ENCODE measurements around the gene ZNF782. TPM values are rescaled to one million over a fixed set of nuclear protein-coding genes. Genes with fewer than 3 reads are reported as not detected.
"Not testable (repeated sequence)": the region's sequence is repeated elsewhere in the genome, so short reads cannot be mapped to it uniquely, and the experiment has no call there.

The ZNF782 gene
- total RNA-seq, 2 experiments from 2014 or later, result 4.1 to 5.9 TPM

DNA sequence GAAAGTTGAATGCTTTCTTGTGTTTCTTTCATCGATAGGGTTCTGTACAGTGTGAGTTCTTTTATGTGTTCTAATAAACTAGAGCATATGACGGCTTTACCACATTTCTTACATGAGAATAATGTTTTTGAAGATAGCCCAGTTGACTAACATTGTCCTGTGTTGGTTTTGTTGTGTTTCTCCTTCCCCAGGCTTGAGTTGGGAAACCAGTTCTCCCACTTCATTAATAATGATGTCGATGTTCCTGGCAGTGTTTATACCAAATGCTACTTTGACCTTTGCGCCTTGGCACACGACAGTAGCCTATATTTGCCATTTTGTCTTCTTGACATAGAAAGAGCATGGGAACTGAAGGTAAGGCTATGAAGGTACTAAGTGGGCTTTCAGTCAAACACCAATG lies 14.4 kb upstream of the ZNF782 start:
- H3K27me3 Mint-ChIP-seq, result peaks cover 9% of the 10 kb centered on the region
- POLR2A ChIA-PET, result no interaction called here
- no peaks in the 10 kb centered on the region for H3K4me1 Mint-ChIP-seq
- H3K9me3 Mint-ChIP-seq, result peaks cover 6% of the 10 kb centered on the region
- CTCF ChIA-PET, result interaction anchor here (1.9 kb wide), 1 partner anchor 12 kb away, joined by 6 read pairs; no protein-coding TSS in a partner anchor
- no peak overlapping the region for H3K27ac Mint-ChIP-seq
- H3K4me3 Mint-ChIP-seq, result no peak overlapping the region
- no peak for DNase-seq
- no peaks in the 10 kb centered on the region for H3K36me3 Mint-ChIP-seq (ENCODE audit: low read depth)

- no peak overlapping the region for H3K4me3 Mint-ChIP-seq
- H3K36me3 Mint-ChIP-seq (ENCODE audit: low read depth), result no peaks in the 10 kb centered on the region
- peaks cover 6% of the 10 kb centered on the region for H3K9me3 Mint-ChIP-seq
- ChIA-PET CTCF (interaction anchor here (1.1 to 1.9 kb wide), 2 partner anchors 10 to 11 kb away, joined by 4 to 6 read pairs; no protein-coding TSS in a partner anchor), POLR2A (no interaction called here)
- peaks cover 9% of the 10 kb centered on the region for H3K27me3 Mint-ChIP-seq
- no peak overlapping the region for H3K27ac Mint-ChIP-seq
- H3K4me1 Mint-ChIP-seq, result no peaks in the 10 kb centered on the region
- DNase-seq, result no peak
These were observed 12.9 kb upstream of the ZNF782 start for GRCh38 chr9:96867079-96867804.

DNA sequence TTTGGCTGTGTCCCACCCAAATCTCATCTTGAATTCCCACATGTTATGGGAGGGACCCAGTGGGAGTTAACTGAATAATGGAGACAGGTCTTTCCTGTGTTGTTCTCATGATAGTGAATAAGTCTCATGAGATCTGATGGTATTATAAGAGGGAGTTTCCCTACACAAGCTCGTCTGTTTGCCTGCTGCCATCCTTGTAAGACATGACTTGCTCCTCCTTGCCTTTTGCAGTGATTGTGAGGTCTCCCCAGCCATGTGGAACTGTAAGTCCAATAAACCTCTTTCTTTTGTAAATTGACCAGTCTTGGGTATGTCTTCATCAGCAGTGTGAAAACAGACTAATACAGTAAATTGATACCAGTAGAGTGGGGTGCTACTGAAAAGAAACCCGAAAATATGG lies 10.9 kb upstream of the ZNF782 start:
- H3K36me3 Mint-ChIP-seq (ENCODE audit: low read depth); H3K27me3 Mint-ChIP-seq; H3K4me1 Mint-ChIP-seq; DNase-seq; H3K27ac Mint-ChIP-seq; POLR2A ChIA-PET; H3K9me3 Mint-ChIP-seq; H3K4me3 Mint-ChIP-seq: not testable (repeated sequence)
- CTCF ChIA-PET, result interaction anchor here (1.2 to 1.5 kb wide), 2 partner anchors 8 to 11 kb away, joined by 3 to 4 read pairs; partner anchors contain the start of gene ZNF782

- DNase-seq, result no peak
- Mint-ChIP-seq H3K4me3 (no peak overlapping the region), H3K36me3 (ENCODE audit: low read depth) (no peaks in the 10 kb centered on the region), H3K27me3 (peaks cover 19% of the 10 kb centered on the region), H3K27ac (no peak overlapping the region), H3K4me1 (peaks cover 3% of the 10 kb centered on the region), H3K9me3 (no peaks in the 10 kb centered on the region)
- ChIA-PET POLR2A (no interaction called here), CTCF (no interaction called here)
These were observed 5.3 kb upstream of the ZNF782 start for GRCh38 chr9:96859461-96860198.

- Mint-ChIP-seq H3K4me3 (no peak overlapping the region), H3K36me3 (ENCODE audit: low read depth) (peaks cover 2% of the 10 kb centered on the region), H3K9me3 (no peaks in the 10 kb centered on the region), H3K27me3 (peaks cover 19% of the 10 kb centered on the region), H3K27ac (no peak overlapping the region), H3K4me1 (peaks cover 9% of the 10 kb centered on the region)
- no peak for DNase-seq
- POLR2A ChIA-PET, result no interaction called here
- CTCF ChIA-PET, result interaction anchor here (1.0 to 2.1 kb wide), 2 partner anchors 529 to 532 kb away, joined by 3 to 5 read pairs; no protein-coding TSS in a partner anchor
These were observed 4.4 kb upstream of the ZNF782 start for GRCh38 chr9:96858670-96859069.

DNA sequence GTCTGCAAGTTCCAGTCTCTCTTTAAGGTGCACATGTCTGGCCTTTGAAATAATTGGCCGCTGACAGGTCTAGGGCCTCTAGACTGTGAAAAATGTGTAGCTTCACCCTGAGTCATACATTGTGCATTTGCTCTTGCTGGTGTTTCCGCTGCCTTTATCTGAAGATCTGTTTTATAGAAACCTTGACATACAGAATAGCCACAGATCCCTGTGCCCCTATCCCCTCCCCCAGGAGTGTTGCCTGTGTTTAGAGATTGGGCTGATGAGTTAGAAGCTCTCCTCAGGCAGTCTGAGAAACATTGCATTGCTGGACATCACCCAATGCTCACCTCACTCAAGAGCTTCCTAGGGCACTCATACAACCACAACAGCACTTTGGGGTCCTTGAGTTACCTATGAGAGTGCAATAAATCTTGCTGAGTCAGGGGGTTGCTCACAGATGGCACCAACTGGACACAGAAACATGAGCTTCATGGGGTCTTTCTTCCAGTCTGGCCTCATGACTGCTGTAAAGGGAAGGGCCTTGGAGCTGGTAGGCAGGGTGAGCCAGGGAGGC lies 3.8 kb upstream of the ZNF782 start:
- Mint-ChIP-seq H3K9me3 (no peaks in the 10 kb centered on the region), H3K27me3 (peaks cover 19% of the 10 kb centered on the region), H3K27ac (no peak overlapping the region), H3K4me3 (no peak overlapping the region), H3K4me1 (peaks cover 15% of the 10 kb centered on the region), H3K36me3 (ENCODE audit: low read depth) (peaks cover 2% of the 10 kb centered on the region)
- POLR2A ChIA-PET, result no interaction called here
- CTCF ChIA-PET, result interaction anchor here (1.0 to 2.1 kb wide), 2 partner anchors 529 to 533 kb away, joined by 3 to 5 read pairs; no protein-coding TSS in a partner anchor
- DNase-seq, result no peak

DNA sequence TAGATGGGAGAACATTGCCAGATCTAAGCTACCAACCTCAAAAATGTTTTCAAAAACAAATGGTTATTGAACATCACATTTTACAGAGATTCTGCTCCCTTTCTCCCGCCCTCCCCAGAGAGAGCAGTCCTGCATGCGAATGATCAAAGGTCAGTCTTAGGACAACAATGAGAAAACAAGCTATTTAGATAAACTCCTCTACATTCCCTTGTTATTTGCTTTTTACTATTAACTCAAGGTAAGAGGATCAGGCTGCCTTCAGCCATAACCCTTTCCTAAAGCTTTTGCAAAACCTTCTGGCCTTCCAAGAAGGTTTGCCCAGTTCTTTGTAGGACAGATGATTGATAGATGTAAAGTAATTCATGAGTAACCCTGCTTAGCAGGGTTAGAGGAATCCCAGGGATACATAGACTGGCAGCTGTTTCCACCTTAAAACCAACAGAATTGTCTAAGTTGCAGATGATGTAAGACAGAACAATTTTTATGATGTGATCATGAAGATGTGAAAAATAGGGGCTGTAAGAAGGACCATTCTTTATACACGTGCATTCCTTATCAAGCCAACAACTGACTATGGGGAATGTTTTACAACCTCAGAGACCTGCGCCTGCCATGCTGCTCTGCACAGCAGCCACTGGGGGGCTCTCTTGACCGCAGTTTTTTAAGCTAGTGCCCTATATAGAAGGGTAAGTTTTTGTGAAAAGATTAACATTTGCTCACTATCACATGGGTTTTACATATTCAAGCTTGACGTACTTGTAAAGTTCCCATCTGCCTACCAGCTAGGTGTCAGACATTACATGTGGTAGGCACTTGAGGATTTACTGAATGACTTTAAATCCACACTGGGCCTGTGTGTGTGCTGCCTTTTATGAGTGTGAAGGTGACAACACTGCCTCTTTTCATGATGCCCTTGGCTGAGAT lies 2.3 kb upstream of the ZNF782 start:
- peaks cover 19% of the 10 kb centered on the region for H3K27me3 Mint-ChIP-seq
- no peaks in the 10 kb centered on the region for H3K9me3 Mint-ChIP-seq
- DNase-seq, result peak; percentile 78
- ChIA-PET POLR2A (no interaction called here), CTCF (interaction anchor here (0.5 to 2.1 kb wide), 20 partner anchors 8 to 782 kb away, joined by 3 to 11 read pairs (median 4); no protein-coding TSS in a partner anchor)
- H3K4me1 Mint-ChIP-seq, result peaks cover 28% of the 10 kb centered on the region
- H3K27ac Mint-ChIP-seq, result no peak overlapping the region
- peaks cover 9% of the 10 kb centered on the region for H3K36me3 Mint-ChIP-seq (ENCODE audit: low read depth)
- no peak overlapping the region for H3K4me3 Mint-ChIP-seq

DNA sequence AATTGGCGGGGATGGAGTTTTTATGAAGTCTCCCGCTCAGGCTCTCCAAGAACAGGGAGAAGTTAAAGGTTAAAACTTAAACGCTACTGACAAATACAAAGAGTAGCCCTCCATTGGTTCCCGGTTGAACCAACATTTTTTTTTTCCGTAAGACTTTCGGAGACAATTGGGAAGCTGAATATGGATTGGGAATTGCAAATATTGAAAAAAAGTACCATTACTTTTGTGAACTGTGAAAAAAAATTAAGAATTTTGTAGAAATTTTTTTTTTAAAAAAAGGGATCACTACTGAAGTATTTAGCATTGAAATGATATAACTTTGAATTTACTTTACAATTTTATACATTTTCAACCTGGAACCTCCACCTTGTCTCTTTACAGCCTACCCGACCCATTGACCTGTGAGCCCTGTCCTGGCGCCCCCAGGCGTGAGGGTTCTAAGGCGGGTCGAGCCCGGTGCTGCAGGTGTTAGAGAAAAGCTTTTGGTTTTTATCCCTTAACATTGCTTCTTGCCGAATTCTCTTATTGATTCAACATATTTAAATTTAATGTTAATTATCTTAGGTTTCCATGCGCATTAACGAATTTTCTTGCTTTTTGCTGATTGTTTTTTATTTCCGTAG lies 448 bp upstream of the ZNF782 start:
- Mint-ChIP-seq H3K27me3 (peaks cover 19% of the 10 kb centered on the region), H3K27ac (peak overlapping the region; percentile 96), H3K9me3 (peaks cover 4% of the 10 kb centered on the region), H3K4me3 (peak overlapping the region; percentile 100), H3K36me3 (ENCODE audit: low read depth) (peaks cover 13% of the 10 kb centered on the region), H3K4me1 (peaks cover 31% of the 10 kb centered on the region)
- no peak for DNase-seq
- POLR2A ChIA-PET, result no interaction called here
- CTCF ChIA-PET, result interaction anchor here (0.6 to 1.2 kb wide), 3 partner anchors 10 to 220 kb away, joined by 3 to 4 read pairs (median 3); no protein-coding TSS in a partner anchor

- CTCF ChIA-PET, result no interaction called here
- Mint-ChIP-seq H3K4me3 (peak overlapping the region; percentile 100), H3K4me1 (peaks cover 43% of the 10 kb centered on the region), H3K27me3 (peaks cover 19% of the 10 kb centered on the region), H3K27ac (no peak overlapping the region), H3K9me3 (peaks cover 24% of the 10 kb centered on the region), H3K36me3 (ENCODE audit: low read depth) (peaks cover 29% of the 10 kb centered on the region)
- no peak for DNase-seq
- POLR2A ChIA-PET, result no interaction called here
These were observed 1.6 kb downstream of the ZNF782 start for GRCh38 chr9:96852676-96853075.

GRCh38 chr9:96844040-96844439 lies 10.3 kb downstream of the ZNF782 start:
- POLR2A ChIA-PET, result no interaction called here

GRCh38 chr9:96818533-96818932 lies 35.8 kb downstream of the ZNF782 start:
- DNase-seq, result no peak
- Mint-ChIP-seq H3K9me3 (peaks cover 73% of the 10 kb centered on the region), H3K4me3 (no peak overlapping the region), H3K4me1 (no peaks in the 10 kb centered on the region), H3K36me3 (ENCODE audit: low read depth) (peaks cover 60% of the 10 kb centered on the region), H3K27ac (no peak overlapping the region), H3K27me3 (no peaks in the 10 kb centered on the region)
- CTCF ChIA-PET, result no interaction called here
- POLR2A ChIA-PET, result no interaction called here

More at GRCh38 chr9:96844040-96844439, 10.3 kb downstream of the ZNF782 start:
- no peak for DNase-seq
- CTCF ChIA-PET, result no interaction called here
- H3K4me3 Mint-ChIP-seq, result no peak overlapping the region
- H3K9me3 Mint-ChIP-seq, result peaks cover 73% of the 10 kb centered on the region
- H3K27me3 Mint-ChIP-seq, result no peaks in the 10 kb centered on the region
- peaks cover 85% of the 10 kb centered on the region for H3K36me3 Mint-ChIP-seq (ENCODE audit: low read depth)
- H3K4me1 Mint-ChIP-seq, result peaks cover 18% of the 10 kb centered on the region
- no peak overlapping the region for H3K27ac Mint-ChIP-seq

DNA sequence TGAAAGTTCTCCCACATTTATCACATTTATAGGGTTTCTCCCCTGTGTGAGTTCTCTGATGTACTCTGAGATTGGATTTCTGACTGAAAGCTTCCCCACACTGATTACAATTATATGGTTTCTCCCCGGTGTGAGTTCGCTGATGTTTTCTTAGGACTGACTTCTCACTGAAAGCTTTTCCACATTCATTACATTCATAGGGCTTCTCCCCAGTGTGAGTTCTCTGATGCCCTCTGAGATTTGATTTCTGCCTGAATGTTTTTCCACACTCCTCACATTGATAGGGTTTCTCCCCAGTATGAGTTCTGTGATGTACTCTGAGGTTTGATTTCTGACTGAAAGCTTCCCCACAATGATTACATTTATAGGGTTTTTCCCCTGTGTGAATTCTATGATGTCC lies 36.3 kb downstream of the ZNF782 start:
- peaks cover 60% of the 10 kb centered on the region for H3K36me3 Mint-ChIP-seq (ENCODE audit: low read depth)
- H3K27ac Mint-ChIP-seq, result no peak overlapping the region
- no peak for DNase-seq
- no peaks in the 10 kb centered on the region for H3K27me3 Mint-ChIP-seq
- no peaks in the 10 kb centered on the region for H3K4me1 Mint-ChIP-seq
- H3K4me3 Mint-ChIP-seq, result no peak overlapping the region
- ChIA-PET CTCF (no interaction called here), POLR2A (no interaction called here)
- peaks cover 75% of the 10 kb centered on the region for H3K9me3 Mint-ChIP-seq
